ENCODE data around the gene SPDL1.

Gene SPDL1

DNA sequence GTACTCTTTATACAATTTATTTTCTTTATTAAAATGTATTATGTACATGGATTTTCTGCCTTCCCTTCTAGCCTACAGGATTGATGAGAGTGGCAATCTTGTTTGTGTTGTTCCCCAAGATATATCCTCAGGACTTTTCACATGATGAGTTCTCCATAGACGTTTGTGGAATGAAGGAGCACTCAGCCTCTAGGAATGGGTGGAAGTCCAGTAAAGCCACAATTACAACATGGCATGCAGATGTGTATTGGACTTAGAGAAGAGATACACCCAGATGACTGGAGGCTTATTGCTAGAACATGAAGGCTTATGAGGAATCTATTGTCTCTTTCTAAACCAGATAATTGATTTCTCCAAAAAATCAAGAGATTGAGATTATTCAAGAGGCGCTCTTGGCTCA lies 45.3 kb downstream of the SPDL1 start:
- TF ChIP-seq, protein P1, sequence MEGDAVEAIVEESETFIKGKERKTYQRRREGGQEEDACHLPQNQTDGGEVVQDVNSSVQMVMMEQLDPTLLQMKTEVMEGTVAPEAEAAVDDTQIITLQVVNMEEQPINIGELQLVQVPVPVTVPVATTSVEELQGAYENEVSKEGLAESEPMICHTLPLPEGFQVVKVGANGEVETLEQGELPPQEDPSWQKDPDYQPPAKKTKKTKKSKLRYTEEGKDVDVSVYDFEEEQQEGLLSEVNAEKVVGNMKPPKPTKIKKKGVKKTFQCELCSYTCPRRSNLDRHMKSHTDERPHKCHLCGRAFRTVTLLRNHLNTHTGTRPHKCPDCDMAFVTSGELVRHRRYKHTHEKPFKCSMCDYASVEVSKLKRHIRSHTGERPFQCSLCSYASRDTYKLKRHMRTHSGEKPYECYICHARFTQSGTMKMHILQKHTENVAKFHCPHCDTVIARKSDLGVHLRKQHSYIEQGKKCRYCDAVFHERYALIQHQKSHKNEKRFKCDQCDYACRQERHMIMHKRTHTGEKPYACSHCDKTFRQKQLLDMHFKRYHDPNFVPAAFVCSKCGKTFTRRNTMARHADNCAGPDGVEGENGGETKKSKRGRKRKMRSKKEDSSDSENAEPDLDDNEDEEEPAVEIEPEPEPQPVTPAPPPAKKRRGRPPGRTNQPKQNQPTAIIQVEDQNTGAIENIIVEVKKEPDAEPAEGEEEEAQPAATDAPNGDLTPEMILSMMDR (IDR thresholded peaks at IDR 0.05; ENCODE audit: extremely low read depth, insufficient read depth, missing control alignments) = no peak
- DNase-seq (ENCODE audit: low spot score) = no peak
- in situ Hi-C loops (cut with MboI; ENCODE audit: low pct_unique_long_range_greater_than_20kb, low sequenced_read_pairs, unreplicated experiment) = no loop called here

DNA sequence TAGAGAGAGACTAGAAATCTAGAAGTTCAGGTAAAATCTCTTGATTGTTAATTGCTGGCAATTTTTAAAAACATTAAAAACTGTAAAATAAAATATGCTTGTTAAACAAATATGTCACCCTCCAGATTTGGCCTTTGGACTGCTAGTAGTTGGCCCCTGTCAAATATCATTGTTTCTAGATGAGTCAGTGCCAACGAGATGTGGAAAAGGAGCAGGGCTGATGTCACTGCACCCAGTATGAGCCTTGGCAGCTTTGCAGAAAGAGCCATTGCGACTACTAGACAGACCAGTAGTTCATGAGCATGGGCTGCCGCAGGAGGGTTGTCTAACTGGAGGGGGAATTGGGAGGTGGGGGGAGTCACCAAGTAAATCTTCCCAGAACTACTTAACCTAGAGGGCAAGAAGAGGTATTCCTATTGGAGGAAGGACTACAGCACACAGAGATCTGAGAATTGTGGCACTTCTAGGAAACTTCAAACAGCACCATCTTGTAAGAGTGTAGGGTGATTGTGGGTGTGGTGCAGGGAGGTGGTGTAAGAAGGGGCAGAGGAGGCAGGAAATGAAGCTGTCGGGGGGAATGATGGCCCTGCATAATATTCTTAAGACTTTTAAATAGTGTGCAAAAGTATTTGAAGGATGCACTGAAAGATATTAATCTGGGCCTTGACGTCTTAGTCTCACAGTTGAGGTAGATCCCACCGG lies 46.4 kb downstream of the SPDL1 start:
- no peak for DNase-seq (ENCODE audit: low spot score)
- in situ Hi-C loops (cut with MboI; ENCODE audit: low pct_unique_long_range_greater_than_20kb, low sequenced_read_pairs, unreplicated experiment) = no loop called here
- TF ChIP-seq, protein P1 (IDR thresholded peaks at IDR 0.05; ENCODE audit: extremely low read depth, insufficient read depth, missing control alignments) = no peak

DNA sequence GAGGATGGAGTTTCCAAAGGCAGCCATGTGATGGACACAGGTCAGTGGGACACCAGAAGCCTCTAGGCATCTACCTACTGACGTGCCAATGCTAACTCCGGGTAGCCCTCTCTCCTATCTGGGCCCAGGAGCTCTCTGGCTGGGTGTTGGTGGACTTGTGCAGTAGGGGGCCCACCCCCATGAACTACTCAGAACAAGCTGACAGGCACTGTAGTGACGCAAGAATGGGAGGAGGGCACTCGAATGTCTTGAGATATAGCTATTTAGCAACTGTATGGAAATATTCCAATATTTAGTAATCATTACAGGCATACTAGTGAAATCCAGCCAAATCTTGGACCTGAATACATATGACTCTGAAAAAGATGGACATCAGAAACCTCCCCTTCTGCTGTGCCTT lies 47.8 kb downstream of the SPDL1 start:
- TF ChIP-seq, protein P1 (IDR thresholded peaks at IDR 0.05; ENCODE audit: extremely low read depth, insufficient read depth, missing control alignments) = no peak
- in situ Hi-C loops (cut with MboI; ENCODE audit: low pct_unique_long_range_greater_than_20kb, low sequenced_read_pairs, unreplicated experiment) = no loop called here
- no peak for DNase-seq (ENCODE audit: low spot score)

DNA sequence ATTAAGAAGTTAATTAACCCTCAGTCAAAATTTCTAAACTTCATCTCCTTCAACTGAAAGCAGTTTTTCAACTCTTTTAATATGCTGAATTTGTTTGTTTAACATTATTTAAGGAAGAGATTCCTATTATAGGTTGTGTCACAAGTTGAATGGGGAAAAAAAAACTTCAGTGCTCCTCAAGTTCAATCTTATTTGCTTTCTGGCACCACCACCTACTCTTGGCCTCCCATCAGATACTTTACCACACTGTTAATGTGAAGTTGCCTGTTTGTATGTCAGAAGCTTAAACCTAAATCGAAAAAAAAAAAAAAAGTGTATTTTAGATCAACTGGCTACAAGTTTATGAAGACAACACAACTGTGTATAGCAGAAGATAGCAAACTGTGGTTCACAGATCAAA lies 49.4 kb downstream of the SPDL1 start:
- DNase-seq (ENCODE audit: low spot score) = no peak
- in situ Hi-C loops (cut with MboI; ENCODE audit: low pct_unique_long_range_greater_than_20kb, low sequenced_read_pairs, unreplicated experiment) = no loop called here
- TF ChIP-seq, protein P1 (IDR thresholded peaks at IDR 0.05; ENCODE audit: extremely low read depth, insufficient read depth, missing control alignments) = no peak

DNA sequence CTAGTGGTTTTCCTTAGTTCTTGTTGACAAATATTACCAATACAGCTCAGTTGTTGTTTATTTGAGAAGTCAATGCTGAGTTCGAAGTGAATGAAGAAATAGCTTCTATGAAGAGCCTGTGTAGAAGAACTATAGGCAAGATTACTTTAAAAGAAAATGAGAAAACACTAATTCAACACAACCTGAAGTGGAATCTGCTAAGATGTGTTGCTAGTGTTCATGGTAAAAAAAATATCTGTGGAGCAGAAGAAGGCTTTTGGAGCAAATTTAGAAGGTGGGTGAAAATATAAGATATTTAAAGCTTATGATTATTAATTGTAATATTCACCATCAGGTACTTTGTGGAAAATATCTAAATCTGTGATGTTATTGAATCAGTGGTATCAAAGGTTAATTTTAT lies 51.0 kb downstream of the SPDL1 start:
- DNase-seq (ENCODE audit: low spot score) = no peak
- in situ Hi-C loops (cut with MboI; ENCODE audit: low pct_unique_long_range_greater_than_20kb, low sequenced_read_pairs, unreplicated experiment) = no loop called here
- TF ChIP-seq, protein P1 (IDR thresholded peaks at IDR 0.05; ENCODE audit: extremely low read depth, insufficient read depth, missing control alignments) = no peak

DNA sequence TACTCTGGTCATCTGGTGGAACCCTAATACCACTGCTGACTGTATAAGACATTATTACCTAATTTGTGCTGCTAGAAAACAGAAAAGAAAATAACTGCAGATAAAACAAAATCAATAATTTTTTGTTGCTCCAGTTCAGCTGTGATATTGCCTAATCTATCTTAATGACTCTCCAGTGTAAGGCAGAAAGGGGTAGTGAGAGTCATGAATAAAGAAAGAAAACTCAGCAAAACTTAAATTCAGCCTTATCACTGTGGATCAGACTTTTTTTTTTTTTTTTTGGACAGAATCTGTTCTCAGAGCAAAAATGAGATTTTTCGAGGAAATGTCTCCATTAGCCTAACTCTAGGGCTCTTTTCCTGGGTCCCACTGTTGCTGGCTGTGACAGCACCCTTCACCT lies 52.4 kb downstream of the SPDL1 start:
- TF ChIP-seq, protein P1 (IDR thresholded peaks at IDR 0.05; ENCODE audit: extremely low read depth, insufficient read depth, missing control alignments) = no peak
- no peak for DNase-seq (ENCODE audit: low spot score)
- in situ Hi-C loops (cut with MboI; ENCODE audit: low pct_unique_long_range_greater_than_20kb, low sequenced_read_pairs, unreplicated experiment) = no loop called here

Data from GM13977 (cell line).